GM18520 (cell line): ENCODE results near the gene OR2C3.
"Not testable (repeated sequence)": the region's sequence is repeated elsewhere in the genome, so short reads cannot be mapped to it uniquely, and the experiment has no call there.

ENCODE experiments used
- ATAC-seq: cut with Tn5 transposase; IDR thresholded peaks from one replicate; pipeline ENCODE4 v1.9.1; 2021; ENCODE audit not compliant: unreplicated experiment

Gene OR2C3

DNA sequence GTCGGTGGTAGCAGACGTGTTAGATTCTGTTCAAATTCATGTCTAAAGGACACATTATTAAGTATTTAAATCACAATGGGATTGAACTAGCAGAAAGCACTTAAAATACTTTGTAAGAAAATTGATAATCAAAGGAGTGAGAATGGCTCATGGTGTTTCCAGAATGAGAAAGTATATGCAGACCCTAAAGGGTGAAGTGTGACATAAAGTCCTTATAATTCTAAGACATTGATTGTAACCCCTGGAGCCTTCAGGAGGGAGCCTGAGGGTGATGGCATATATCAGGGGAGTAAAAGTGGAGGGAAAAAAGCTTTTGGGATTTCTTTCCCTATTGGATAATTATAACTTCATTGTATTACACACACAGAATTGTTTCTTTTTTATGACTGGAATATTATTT lies at the start of gene OR2C3:
OR2C3 (minus strand) TSS at position 101 of the 400 bp plus-strand sequence. CDS start 3,929 bp downstream, outside the sequence.
- no peak for ATAC-seq

DNA sequence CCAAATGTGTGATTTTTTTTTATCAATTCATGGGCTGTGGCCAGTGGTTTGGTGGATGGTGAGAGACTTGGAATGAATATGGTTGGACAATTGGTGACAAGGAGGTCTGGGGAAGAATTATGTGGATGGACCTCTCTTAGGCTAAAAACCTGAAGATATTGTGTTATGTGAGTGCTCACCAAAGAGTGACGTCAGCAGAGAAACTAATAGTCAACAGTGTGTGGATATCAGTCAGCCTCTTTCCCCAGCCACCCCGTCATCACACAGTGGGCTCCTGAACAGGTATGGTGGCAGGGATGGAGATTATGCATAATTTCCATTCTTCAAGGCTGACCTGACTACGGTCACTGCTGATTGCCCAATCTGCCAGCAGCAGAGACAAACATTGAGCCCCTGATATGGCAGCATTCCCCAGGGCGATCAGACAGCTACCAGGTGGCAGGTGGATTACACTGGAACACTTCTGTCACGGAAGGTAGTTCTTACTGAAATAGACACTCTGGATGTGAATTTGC lies 42.8 kb upstream of the OR2C3 start:
- ATAC-seq = no peak

DNA sequence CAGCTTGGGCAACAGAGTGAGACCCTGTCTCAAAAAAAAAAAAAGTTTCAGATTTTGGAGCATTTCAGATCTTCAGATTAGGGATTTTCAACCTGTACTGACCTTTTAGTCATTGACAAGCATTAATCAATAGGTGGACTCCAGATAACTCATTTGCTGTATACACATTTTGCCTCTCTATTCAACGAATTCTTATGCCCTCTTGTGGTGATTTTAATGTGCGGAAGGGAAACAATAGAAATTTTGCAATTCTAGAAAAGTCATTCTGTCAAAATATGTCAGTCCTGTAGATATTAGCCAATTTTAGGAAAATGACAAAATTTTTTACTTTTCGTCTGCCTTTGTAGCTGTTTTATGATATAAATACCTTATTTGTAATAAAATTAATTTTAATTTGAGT lies 40.3 kb upstream of the OR2C3 start:
- no peak for ATAC-seq

DNA sequence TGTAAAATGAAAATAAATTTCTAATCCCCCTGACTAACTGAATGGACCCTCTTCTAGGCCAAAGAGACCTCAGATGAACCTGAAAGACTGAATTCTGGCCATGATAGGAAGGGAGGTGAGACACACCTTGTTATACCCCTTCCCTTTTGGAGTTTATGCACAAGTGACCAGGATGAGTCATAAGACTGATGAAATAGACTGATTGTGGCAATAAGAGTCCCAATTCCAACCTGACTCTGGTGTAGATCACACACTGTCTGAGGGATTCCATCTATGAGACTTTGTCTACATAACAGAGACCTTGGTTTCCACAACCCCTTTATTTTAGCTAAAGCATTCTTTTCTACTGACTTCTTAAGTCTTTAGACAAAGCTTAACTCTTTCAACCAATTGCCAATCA lies 38.4 kb upstream of the OR2C3 start:
- no peak for ATAC-seq

DNA sequence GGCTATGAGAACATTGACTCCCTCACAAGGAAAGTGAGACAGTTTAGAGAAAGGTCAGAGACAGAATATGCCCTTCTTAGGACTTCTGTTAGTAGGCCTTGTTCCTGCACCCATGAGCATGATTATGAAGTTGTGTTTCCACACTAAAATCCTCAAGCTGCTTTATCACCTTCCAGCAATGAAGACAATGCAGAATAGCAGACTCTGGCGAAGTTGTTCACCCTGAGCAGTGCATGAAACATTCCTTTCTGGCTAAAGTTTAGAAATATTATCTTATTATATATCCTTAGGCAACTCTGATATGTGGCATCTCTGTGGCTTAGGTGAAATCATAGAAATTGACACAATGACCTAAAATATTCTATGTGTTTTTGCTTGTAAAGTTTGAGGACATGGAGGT lies 38.0 kb upstream of the OR2C3 start:
- ATAC-seq = no peak

DNA sequence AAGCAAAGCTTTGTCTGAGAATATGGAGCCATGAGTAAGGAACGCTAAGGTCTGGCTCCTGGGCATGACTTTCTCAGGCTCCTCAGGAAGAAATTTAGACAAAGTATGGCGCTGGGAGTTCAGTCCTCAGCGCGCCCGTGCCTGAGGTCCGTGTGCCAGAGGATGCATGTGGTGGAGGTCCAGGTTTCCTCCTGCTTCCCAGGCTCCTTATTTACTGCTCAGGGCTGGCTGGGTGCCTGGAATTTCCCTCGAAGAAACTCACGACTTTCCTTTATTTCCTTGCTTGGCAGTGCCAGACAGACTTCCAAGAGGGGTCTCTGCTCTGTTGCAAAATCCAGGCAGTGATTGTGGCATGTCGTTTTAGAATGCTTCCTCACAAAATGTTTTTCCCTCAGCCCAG lies 26.0 kb upstream of the OR2C3 start:
- ATAC-seq = no peak

DNA sequence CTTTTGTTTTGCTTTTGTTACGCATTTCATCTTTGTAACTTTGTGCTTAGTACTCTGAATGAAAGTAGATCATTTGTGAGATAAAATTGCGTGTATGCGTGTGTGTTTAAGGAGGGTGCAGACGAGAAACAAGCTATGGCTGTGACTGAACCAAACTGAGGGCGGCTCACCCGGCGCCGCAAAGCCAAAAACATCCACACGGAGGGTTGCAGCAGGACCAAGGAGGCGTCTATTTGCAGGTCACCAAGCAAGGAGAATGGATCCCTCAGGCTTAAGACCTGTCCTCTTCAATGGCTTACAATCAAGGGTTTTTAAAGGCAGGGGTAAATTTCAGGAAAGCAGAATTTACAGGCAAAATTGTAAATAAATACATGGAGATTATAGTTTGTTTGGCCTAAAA lies 25.5 kb upstream of the OR2C3 start:
- ATAC-seq = no peak

DNA sequence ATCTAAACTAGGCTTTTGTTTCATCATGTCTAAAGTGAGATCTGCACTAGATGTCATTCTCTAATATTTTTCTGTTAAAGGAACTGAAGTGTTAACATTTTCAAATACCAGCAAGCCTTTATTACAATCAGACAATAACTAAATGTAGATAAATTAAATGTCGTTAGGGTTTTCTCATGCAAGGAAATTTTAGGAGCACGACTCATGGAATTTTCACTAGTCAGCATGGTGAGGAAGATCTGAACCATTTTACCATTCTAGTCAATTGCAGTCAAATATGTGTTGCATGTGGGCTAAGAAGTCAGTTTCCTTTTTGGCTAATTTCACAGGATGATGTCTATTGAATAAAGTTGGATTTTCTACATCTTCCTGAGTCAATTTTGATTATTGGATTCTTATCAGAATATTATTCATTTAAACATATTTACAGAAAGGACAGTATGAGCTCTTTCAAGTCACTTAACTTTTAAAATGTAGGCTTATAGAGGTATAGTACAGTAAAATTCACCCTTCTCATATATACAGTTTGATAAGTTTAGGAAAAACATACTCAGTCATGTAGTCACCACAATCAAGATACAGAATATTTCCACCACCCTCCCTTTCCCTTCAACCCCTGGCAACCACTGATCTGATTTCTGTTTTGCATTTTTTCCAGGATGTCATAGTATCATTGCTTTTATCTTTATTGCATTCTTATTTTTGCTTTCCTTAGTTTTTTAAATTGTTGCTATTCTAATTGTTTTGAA lies 21.9 kb upstream of the OR2C3 start:
- ATAC-seq = no peak

DNA sequence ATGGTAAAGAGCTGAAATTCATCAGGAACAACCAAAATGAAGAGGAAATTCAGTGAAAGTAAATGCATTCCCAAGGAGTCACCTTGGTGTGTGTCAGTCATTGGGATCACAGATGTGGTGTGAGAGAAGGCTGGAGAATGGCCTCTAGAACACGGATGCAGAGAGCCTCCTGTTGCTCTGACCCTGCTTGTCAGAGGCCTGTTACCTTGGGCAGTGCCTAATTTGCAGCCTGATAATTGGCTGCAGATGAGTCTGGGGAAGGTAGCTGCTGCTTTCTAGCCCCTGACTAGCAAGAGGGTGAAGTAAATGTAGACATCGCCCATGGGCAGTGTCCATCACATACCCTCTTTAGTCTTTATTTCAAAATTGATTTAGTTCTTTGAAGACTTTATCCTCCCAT lies 16.0 kb upstream of the OR2C3 start:
- no peak for ATAC-seq

DNA sequence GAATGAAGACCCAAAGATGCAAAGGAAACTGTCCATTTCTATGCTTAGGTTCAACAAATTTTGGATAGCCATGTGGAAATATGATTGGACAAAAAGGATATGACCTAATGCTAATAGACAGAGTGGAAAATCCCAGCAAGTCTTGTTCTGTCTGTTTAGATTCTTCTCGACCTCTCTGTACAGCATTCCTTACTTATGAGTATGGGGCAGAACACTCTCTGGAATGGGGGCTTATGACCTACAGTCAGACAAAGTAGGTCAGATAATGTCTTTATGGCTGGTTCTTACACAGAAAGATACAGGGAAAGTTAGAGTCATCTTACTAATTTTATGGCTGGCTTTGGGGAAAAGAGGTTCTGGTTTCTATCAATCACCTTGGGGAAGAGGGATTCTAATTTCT lies 15.5 kb upstream of the OR2C3 start:
- no peak for ATAC-seq

DNA sequence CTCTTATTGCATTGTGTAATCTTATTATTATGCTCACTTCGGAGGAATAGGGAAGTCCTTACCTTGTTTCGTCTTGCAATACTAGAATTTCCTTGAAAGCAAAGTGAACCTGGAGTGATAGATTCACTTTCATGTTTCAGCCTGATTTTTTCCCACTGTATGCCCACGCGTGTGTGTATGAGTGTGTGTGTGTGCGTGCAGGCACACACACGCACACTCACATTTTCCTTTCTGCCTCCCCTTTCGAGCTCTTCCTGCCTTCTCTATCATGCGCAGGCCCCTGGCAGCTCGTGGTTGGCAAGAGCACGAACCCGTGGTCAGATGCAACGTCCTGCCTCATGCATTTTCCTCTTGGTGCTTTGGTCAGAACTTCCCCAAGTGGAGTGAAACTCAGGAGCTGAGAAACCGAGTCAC lies 12.5 kb upstream of the OR2C3 start, which contains the start of gene GCSAML:
GCSAML (plus strand) TSS at position 366 of the 414 bp plus-strand sequence. CDS start 58 bp downstream, outside the sequence.
- ATAC-seq = no peak

DNA sequence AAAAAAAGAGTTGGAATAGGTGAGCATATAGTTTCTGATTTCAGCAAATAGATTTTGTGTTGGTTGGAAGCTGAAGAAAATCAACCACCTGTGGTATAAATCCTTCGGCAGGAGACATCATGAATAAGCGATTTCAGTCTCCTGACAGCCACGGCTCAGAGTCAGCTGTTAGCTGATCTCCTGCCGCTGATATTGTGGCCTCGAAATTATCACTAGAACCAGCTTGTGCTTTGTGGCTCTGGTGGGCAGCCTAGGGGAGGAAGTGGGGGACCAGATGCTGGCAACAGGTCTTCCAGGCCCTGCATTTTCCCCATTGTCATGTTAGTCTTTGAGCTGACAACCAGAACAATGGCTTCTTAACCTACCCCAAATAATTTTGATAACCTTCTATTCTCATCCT lies 11.9 kb upstream of the OR2C3 start:
- ATAC-seq = no peak

DNA sequence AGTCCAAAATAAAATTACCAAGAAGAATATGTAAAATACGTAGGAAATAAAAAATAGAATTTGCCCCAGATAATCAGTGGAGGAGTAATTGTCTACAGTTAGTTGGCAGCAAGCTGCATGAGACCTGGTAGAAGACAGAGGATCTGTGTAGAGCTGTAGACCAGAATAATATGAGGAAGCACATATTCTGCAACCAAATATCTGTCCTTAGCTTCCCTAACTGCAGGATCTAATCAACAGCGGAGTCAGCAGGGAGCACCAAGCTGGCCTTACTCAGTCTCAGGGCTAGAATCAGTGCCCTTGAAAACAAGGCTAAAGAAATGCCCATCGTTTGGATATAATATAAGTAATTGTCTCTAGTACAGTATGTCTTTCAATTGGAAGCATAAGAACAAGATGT lies 6.6 kb upstream of the OR2C3 start:
- no peak for ATAC-seq

DNA sequence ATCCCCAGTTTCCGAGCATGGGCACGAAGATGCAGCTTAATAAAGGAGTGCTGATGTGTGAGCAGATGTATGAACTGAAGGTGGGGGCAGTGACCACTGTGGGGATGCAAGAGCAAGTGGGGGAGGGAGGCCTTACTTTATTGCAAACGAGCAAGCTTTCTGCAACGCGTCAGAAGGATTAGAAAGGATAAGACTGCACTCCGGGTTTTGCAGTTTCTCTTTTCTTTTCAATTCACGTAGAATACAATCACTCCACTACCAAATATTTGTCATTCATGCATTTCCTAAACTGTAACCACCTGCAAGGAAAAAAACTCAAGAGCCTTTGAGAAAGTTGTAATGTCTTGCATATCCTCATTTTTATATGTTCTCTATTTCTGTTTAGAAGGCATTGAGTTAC lies 4.3 kb upstream of the OR2C3 start:
- ATAC-seq = no peak

DNA sequence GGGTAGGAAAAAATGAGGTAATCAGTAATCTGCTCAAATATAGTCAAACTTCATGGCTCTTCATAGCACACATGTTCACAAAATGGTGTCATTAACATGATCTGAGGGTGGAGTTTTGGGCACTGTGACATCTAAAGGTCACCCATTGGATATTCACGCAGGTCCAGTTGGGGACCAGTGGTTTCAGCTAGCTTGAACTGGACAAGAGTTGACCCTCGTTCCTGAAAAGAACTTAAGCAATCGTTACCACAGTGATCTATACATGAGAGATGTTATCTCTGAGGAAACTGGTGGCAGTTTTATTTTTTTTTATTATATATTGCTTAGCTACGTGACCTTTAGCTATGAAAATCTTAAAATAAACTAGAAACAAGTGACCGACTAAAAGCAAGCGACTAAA lies 3.0 kb upstream of the OR2C3 start:
- ATAC-seq = no peak

DNA sequence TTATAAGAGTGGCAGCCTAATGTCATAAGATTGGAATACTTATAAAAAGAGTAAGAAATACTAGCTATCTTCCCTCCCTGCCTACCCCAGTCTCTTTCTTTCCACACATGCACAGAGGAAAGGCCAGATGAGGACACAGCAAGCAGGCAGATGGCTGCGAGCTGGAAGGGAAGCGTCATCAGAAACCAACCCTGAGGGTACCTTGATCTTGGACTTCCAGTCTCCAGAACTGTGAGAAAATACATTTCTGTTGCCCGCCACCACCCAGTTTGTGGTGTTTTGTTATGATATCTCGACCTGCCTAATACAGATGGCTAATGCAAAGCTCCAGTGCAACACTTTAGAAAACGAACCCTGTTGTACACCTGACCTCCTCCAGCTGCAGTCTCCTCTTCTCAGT lies 2.3 kb upstream of the OR2C3 start:
- ATAC-seq = no peak

DNA sequence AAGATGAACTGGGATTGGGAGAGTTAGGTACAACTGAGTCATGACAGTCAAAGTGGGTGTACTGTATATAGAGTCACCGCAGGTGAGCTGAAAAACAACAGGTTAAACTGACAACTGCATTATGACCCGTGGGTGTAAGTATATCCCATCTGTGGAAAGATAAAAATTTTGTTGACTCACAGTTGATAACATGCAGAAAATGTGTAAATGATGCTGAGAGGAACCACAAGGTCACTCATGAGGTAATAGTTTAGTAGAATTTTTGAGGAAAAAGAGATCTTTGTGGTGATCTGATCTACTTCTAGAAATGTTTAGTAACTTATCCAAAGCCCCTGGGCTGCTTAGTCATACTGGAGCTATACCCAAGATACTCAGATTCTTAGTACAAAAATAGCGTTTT lies 838 bp downstream of the OR2C3 start:
- no peak for ATAC-seq

DNA sequence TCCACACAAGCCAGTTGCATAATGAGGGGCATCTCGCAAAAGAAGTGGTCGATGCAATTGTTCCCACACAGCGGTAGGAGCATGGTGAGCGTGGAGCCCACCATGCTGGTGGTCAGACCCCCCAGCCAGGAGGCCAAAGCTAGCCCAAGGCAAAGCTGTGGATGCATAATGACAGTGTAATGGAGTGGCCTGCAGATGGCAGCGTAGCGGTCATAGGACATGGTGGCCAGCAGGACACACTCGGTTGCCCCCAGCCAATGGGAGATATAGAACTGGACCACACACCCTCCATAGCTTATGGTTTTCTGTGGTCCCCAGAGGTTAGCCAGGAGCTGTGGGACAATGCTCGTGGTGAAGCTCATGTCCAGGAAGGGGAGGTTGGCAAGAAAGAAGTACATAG lies 4.3 kb downstream of the OR2C3 start:
- no peak for ATAC-seq

DNA sequence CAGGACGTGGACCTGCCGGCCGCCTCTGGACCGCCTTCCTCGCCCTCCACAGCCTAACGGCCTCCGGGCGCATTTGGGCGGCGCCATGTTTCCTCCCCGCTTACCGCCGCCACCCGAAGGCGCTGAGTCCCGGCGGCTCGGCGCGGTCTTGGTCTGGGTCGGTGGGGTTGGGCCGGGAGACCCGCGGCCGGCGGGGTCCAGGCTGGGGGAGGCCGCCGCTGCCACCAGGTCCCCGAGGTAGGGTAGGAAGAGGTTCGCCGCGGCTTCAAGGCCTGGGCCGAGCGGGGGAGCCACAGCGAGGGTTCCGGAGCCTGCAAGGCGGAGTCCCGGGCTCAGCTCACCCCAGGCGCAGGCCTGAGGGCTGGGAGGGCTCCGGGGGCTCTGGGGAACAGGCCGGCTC lies 5.5 kb downstream of the OR2C3 start:
- ATAC-seq = no peak

DNA sequence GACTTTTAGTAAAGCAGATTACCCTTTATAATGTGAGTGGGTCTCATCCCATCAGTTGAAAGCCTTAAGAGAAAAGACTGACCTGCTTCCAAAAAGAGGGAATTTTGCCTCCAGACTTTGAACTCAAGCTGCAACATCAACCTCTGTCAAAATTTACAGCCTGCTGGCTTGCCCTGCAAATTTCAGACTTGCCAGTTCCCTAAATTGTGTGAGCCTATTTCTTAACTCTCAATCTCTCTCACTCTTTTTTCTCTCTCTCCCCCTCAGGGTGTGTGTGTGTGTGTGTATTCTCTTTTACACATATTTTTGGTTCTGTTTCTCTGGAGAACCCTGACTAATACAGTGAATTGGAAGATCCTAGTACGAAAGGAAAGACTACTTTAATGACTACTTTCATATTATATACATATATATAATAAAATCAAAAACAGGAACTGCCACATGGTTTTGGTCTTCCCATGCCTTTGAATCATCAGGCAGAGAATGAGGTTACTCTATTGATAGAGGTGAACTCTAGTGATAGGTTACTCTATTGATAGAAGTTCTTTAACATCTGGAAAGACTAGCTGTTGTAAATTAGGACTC lies 6.4 kb downstream of the OR2C3 start:
- no peak for ATAC-seq

DNA sequence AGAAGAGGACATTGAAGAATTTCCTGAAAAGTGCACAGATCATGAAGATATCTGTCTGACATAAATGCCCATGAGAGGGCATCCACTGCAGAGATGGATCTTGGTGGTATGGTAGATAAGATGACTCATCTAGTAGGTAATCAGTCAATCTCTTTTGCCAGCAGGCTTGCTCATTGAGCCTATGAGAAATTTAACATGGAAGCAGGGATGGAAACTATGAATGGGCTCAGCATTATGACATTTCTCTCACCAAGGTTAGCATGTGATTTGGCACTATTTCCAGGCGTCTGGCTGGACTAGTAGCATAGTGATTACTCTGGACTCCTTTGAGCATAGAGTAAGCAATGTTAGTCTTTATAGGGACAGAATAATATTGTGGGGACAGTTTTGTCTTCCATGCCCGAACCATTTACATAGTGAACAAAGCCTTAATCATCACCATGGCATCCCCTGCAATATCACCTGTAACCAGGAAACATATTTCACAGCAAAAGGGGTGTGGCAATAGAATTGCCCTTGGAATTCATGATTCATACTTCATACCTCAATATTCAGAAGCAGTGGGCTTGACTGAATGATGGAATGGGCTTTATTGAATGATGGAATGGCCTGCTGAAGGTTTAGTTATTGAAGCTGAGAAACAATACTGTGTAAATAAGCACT lies 7.3 kb downstream of the OR2C3 start:
- ATAC-seq = no peak

DNA sequence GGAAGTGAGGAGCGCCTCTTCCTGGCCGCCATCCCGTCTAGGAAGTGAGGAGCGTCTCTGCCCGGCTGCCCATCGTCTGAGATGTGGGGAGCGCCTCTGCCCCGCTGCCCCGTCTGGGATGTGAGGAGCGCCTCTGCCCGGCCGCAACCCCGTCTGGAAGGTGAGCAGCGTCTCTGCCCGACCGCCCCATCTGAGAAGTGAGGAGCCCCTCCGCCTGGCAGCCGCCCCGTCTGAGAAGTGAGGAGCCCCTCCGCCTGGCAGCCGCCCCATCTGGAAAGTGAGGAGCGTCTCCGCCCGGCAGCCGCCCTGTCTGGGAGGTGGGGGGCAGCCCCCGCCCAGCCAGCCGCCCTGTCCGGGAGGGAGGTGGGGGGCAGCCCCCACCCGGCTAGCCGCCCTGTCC lies 14.4 kb downstream of the OR2C3 start:
- not testable (repeated sequence) for ATAC-seq
